ENCODE data around the gene SLC25A12.

The SLC25A12 gene

DNA sequence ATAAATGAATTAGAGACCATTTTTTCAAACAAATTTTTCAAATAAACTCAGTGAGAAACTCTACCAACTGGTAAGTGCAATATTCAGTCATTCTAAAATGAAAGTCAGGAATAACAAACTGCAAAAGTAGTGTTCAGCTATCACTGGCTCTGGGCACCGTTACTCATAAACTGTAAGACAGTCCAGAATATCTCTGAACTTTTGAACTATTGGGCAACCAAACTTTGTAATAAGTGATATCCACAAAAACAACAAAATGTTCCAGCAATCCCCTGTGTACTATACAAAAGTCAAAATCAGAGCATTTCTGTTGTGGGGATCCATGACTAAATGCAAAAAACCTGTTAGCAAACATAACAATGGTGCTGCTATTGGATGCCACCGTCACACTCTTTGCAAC lies 56.3 kb downstream of the SLC25A12 start:
- peaks cover 13% of the 10 kb centered on the region; the same call in 1 of the 2 replicates for H3K36me3 ChIP-seq (replicated peaks; ENCODE audit: insufficient read depth, low read length)
- TF ChIP-seq, protein P1, sequence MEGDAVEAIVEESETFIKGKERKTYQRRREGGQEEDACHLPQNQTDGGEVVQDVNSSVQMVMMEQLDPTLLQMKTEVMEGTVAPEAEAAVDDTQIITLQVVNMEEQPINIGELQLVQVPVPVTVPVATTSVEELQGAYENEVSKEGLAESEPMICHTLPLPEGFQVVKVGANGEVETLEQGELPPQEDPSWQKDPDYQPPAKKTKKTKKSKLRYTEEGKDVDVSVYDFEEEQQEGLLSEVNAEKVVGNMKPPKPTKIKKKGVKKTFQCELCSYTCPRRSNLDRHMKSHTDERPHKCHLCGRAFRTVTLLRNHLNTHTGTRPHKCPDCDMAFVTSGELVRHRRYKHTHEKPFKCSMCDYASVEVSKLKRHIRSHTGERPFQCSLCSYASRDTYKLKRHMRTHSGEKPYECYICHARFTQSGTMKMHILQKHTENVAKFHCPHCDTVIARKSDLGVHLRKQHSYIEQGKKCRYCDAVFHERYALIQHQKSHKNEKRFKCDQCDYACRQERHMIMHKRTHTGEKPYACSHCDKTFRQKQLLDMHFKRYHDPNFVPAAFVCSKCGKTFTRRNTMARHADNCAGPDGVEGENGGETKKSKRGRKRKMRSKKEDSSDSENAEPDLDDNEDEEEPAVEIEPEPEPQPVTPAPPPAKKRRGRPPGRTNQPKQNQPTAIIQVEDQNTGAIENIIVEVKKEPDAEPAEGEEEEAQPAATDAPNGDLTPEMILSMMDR (IDR thresholded peaks at IDR 0.05; ENCODE audit: low read length): no peak
- TF ChIP-seq EZH2phosphoT487 (IDR thresholded peaks at IDR 0.05; ENCODE audit: low read length): no peak
- no peak for TF ChIP-seq EZH2 (optimal IDR thresholded peaks at IDR 0.05; ENCODE audit: low read depth, low read length)
- DNase-seq: no peak

DNA sequence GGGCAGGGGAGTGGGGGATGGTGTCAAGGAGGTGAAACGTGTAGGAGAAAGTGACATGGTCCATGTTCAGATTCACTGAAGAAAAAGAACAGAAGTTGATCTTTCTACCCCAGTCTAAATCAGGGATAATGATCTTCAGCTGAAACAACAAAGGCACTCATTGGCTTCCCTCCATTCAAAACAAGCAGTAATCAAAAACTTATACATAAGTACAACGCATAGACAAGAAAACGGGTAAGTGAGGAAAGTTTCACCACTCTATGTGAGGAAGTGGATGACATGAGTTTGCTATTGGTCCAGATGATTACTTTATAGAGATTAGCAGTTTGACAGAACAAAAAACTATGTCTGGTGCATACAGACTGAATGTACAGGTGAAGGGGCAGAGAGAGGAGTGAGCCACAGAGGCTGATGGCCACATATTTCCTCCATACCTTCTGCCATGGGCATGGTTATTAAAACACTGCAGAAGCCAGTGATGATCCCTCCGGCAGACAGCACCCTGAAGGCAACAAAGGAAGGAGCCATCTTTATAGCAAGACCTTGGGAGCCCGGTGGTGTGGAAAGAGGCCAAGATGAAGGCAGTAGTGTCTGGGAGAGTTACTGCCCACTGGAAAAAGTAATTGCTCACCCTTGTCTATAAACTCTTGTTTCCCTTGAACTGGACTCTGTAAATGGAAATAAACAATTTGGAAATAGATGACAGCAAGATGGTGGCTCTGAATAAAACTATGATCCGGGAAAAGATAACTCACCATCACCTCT lies 57.7 kb downstream of the SLC25A12 start:
- Histone ChIP-seq H3K27ac (ENCODE audit: low read length) (no peak overlapping the region), H3K9ac (ENCODE audit: low read length) (no peak overlapping the region), H4K20me1 (ENCODE audit: insufficient read depth, low read length) (no peaks in the 10 kb centered on the region), H2AFZ (ENCODE audit: low read length) (no peak overlapping the region), H3K4me1 (ENCODE audit: low read length) (no peaks in the 10 kb centered on the region), H3K4me3 (ENCODE audit: low read length) (no peak overlapping the region), H3K79me2 (ENCODE audit: low read length) (no peaks in the 10 kb centered on the region), H3K4me2 (ENCODE audit: low read depth, low read length) (no peak overlapping the region), H3K36me3 (replicated peaks; ENCODE audit: insufficient read depth, low read length) (peaks cover 22% of the 10 kb centered on the region; the same call in 1 of the 2 replicates), H3K9me2 (replicated peaks; ENCODE audit: insufficient read depth, low read length) (no peaks in the 10 kb centered on the region), H3K27me3 (replicated peaks; ENCODE audit: insufficient read depth, low read length) (no peaks in the 10 kb centered on the region), H3K9me3 (replicated peaks; ENCODE audit: insufficient read depth, low read length) (no peaks in the 10 kb centered on the region), H3F3A (ENCODE audit: insufficient read depth, low read length) (no peaks in the 10 kb centered on the region)
- no peak for TF ChIP-seq EZH2 (optimal IDR thresholded peaks at IDR 0.05; ENCODE audit: low read depth, low read length)
- no peak for DNase-seq

More for the DNA sequence above, 56.3 kb downstream of the SLC25A12 start:
- H3K9ac ChIP-seq (ENCODE audit: low read length): no peak overlapping the region
- no peaks in the 10 kb centered on the region for H3K9me3 ChIP-seq (replicated peaks; ENCODE audit: insufficient read depth, low read length)
- H3K27ac ChIP-seq (ENCODE audit: low read length): no peak overlapping the region
- no peak overlapping the region for H3K4me3 ChIP-seq (ENCODE audit: low read length)
- no peaks in the 10 kb centered on the region for H3K4me1 ChIP-seq (ENCODE audit: low read length)
- no peaks in the 10 kb centered on the region for H3F3A ChIP-seq (ENCODE audit: insufficient read depth, low read length)
- no peak overlapping the region for H2AFZ ChIP-seq (ENCODE audit: low read length)
- no peaks in the 10 kb centered on the region for H4K20me1 ChIP-seq (ENCODE audit: insufficient read depth, low read length)
- H3K79me2 ChIP-seq (ENCODE audit: low read length): no peaks in the 10 kb centered on the region
- H3K4me2 ChIP-seq (ENCODE audit: low read depth, low read length): no peak overlapping the region
- H3K27me3 ChIP-seq (replicated peaks; ENCODE audit: insufficient read depth, low read length): no peaks in the 10 kb centered on the region
- no peaks in the 10 kb centered on the region for H3K9me2 ChIP-seq (replicated peaks; ENCODE audit: insufficient read depth, low read length)

DNA sequence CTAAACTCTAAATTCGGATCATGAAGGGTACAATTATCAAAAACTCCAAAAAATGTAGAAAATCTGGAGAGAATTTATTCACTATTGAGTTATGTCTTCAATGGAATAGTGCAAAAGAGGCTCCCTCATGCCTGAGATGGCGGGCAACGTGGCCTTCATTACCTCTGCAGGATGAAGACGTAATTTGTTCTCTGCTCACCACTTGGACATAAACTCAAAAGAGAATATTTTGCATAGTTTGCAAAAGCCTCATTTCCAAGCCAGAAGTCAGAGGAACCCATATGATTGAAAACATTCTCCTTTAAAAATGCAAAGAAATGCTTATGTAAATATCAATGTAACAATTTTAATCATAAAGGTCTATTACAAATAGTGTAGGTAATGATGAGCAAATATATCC lies 58.7 kb downstream of the SLC25A12 start:
- H3K9ac ChIP-seq (ENCODE audit: low read length): no peak overlapping the region
- TF ChIP-seq, protein P1 (IDR thresholded peaks at IDR 0.05; ENCODE audit: low read length): no peak
- no peak overlapping the region for H3K4me2 ChIP-seq (ENCODE audit: low read depth, low read length)
- no peak overlapping the region for H3K4me3 ChIP-seq (ENCODE audit: low read length)
- H3K27me3 ChIP-seq (replicated peaks; ENCODE audit: insufficient read depth, low read length): no peaks in the 10 kb centered on the region
- no peaks in the 10 kb centered on the region for H3F3A ChIP-seq (ENCODE audit: insufficient read depth, low read length)
- no peaks in the 10 kb centered on the region for H4K20me1 ChIP-seq (ENCODE audit: insufficient read depth, low read length)
- H3K79me2 ChIP-seq (ENCODE audit: low read length): no peaks in the 10 kb centered on the region
- no peaks in the 10 kb centered on the region for H3K9me2 ChIP-seq (replicated peaks; ENCODE audit: insufficient read depth, low read length)
- no peak overlapping the region for H2AFZ ChIP-seq (ENCODE audit: low read length)
- H3K9me3 ChIP-seq (replicated peaks; ENCODE audit: insufficient read depth, low read length): no peaks in the 10 kb centered on the region
- no peaks in the 10 kb centered on the region for H3K4me1 ChIP-seq (ENCODE audit: low read length)
- H3K27ac ChIP-seq (ENCODE audit: low read length): no peak overlapping the region
- no peak for DNase-seq
- peaks cover 24% of the 10 kb centered on the region; the same call in 1 of the 2 replicates for H3K36me3 ChIP-seq (replicated peaks; ENCODE audit: insufficient read depth, low read length)

DNA sequence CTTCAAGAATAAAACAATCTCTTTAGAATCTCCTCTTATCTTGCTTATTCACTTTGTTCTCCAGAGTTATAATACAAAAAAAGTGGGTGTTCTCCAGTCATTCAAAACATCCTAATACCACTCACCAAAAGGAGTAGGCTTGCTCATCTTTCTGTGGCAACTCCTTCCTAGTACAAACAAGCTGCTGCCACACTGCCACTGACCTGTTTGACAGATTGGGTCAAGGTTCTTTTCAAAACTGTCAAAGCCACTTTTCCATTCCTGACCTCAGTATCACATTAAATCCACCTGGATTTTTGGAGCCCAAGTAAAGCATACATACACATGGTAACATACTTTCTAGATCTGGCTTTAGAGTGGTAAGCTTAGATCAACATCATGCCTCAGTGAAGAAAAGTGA lies 59.8 kb downstream of the SLC25A12 start:
- no peaks in the 10 kb centered on the region for H3K79me2 ChIP-seq (ENCODE audit: low read length)
- no peak for TF ChIP-seq EZH2phosphoT487 (IDR thresholded peaks at IDR 0.05; ENCODE audit: low read length)
- TF ChIP-seq, protein P1 (IDR thresholded peaks at IDR 0.05; ENCODE audit: low read length): no peak
- TF ChIP-seq EZH2 (optimal IDR thresholded peaks at IDR 0.05; ENCODE audit: low read depth, low read length): no peak
- no peak overlapping the region for H3K4me2 ChIP-seq (ENCODE audit: low read depth, low read length)
- H2AFZ ChIP-seq (ENCODE audit: low read length): no peak overlapping the region
- H3K9ac ChIP-seq (ENCODE audit: low read length): no peak overlapping the region
- H3K9me2 ChIP-seq (replicated peaks; ENCODE audit: insufficient read depth, low read length): no peaks in the 10 kb centered on the region
- H4K20me1 ChIP-seq (ENCODE audit: insufficient read depth, low read length): no peaks in the 10 kb centered on the region
- no peak for DNase-seq
- no peak overlapping the region for H3K4me3 ChIP-seq (ENCODE audit: low read length)
- H3K27ac ChIP-seq (ENCODE audit: low read length): no peak overlapping the region
- H3K27me3 ChIP-seq (replicated peaks; ENCODE audit: insufficient read depth, low read length): no peaks in the 10 kb centered on the region
- H3K4me1 ChIP-seq (ENCODE audit: low read length): no peaks in the 10 kb centered on the region
- no peaks in the 10 kb centered on the region for H3F3A ChIP-seq (ENCODE audit: insufficient read depth, low read length)
- H3K36me3 ChIP-seq (replicated peaks; ENCODE audit: insufficient read depth, low read length): peaks cover 24% of the 10 kb centered on the region; the same call in 1 of the 2 replicates
- no peaks in the 10 kb centered on the region for H3K9me3 ChIP-seq (replicated peaks; ENCODE audit: insufficient read depth, low read length)
